RWPE1 (cell line): ENCODE results near the gene FDXR.
"Not testable (repeated sequence)": the region's sequence is repeated elsewhere in the genome, so short reads cannot be mapped to it uniquely, and the experiment has no call there.

Source experiments
- CTCF ChIA-PET: fragments of 350-600 bp; sonication (Branson Sonifier 250); formaldehyde crosslinking; extraction: SDS; loops from one replicate; lab custom pipeline; 2021; lab: Yijun Ruan, JAX
- POLR2A ChIA-PET: fragments of 400-600 bp; formaldehyde crosslinking; extraction: SDS; loops from one replicate; lab custom pipeline; 2020; ENCODE audit warnings: antibody characterized with exemption; ENCODE audit not compliant: low non-redundant PET; lab: Yijun Ruan, JAX
- DNase-seq: peaks from one replicate; pipeline ENCODE4 v3.0.0; 2012; ENCODE audit warnings: low spot score
- H3K27ac ChIP-seq: fragments of 450-650 bp; 2 replicates; pipeline ENCODE4 v1.5.1; 2017
- CTCF ChIP-seq: fragments of 450-650 bp; conservative IDR thresholded peaks from 2 replicates; pipeline ENCODE4 v1.5.1; 2017; ENCODE audit warnings: low read depth, mild to moderate bottlenecking

FDXR gene

DNA sequence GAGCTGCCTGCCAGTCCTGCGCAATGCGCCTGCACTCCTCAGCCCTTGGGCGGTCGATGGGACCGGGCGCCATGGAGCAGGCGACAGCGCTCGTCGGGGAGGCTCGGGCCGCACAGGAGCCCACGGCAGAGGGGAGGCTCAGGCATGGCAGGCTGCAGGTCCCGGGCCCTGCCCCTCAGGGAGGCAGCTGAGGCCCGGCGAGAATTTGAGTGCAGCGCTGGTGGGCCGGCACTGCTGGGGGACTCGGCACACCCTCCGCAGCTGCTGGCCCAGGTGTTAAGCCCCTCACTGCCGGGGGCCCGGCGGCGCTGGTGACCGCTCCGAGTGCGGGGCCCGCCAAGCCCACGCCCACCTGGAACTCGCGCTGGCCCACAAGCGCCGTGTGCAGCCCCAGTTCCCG is 34.2 kb upstream of the FDXR start:
- ChIA-PET CTCF (interaction anchor here (1.6 kb wide), 1 partner anchor 51 kb away, joined by 4 read pairs; no protein-coding TSS in a partner anchor), POLR2A (no interaction called here)
- TF ChIP-seq CTCF = no peak

DNA sequence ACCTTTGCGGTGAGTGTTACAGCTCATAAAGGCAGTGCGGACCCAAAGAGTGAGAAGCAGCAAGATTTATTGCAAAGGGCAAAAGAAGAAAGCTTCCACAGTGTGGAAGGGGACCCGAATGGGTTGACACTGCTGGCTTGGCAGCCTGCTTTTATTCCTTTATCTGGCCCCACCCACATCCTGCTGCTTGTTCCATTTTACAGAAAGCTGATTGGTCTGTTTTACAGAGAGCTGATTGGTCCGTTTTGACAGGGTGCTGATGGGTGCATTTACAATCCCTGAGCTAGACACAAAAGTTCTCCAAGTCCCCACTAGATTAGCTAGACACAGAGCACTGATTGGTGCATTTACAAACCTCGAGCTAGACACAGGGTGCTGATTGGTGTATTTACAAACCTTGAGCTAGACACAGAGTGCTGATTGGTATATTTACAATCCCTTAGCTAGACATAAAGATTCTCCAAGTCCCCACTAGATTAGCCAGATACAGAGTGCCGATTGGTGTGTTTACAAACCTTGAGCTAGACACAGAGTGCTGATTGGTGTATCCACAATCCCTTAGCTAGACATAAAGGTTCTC is 33.5 kb upstream of the FDXR start:
- H3K27ac ChIP-seq, DNase-seq, POLR2A ChIA-PET: not testable (repeated sequence)
- CTCF ChIA-PET = interaction anchor here (0.6 to 1.6 kb wide), 3 partner anchors 10 to 55 kb away, joined by 3 to 6 read pairs (median 4); no protein-coding TSS in a partner anchor

More for the DNA sequence above, 34.2 kb upstream of the FDXR start:
- H3K27ac ChIP-seq = no peak overlapping the region
- DNase-seq = no peak

DNA sequence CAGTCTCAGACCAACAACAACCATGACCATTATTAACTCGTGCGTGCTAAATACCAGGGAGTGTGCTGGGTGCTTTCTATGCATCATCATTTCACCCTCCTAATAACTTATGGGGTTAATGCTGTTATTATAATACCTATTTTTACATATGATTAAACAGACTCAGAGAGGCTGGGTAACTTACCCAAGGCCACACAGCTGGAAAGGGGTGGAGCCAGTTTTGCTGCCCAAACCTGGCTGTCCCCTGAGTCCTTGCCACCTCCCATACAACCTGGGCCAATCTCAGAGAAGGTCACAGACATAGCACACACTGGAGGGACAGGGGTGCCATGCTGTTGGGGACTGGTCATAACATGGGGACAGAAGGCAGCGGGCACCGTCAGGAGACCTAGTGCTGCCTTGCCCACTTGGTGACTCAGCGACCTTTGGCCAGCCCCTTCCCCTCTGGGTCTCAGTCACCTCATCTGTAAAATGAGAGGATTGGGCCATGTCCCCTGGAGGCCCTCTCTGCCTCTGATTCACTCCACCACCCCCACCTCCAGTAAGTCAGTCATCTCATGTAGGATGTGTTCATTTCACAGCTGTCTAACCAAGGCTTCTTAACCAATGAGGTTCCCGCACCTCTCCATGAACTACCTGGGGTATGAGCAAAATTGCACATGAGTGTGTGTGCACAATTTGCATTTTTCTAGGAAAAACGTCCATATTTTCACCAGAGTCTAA is 32.1 kb upstream of the FDXR start:
- CTCF ChIA-PET = no interaction called here
- POLR2A ChIA-PET = no interaction called here
- no peak for TF ChIP-seq CTCF
- H3K27ac ChIP-seq = no peak overlapping the region
- DNase-seq = no peak

DNA sequence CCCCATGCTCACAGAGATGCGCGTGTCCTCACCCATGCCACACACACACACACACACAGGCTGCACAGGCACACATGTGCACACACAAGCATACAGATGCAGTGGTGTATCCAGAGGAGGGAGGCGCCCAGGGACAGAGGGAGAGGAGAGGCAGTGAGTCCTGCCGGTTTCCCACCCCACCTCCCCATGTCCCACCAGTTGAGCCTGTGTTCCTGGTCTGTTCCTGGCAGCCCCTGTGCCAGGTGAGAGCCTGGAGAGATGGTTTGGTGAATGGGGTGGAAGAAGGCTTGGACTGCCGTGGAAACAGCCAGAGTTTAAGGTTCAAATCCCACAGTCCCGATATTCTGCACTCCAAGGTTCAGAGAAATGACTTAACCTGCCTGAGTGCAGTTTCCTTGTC is 30.9 kb upstream of the FDXR start:
- ChIA-PET POLR2A (no interaction called here), CTCF (interaction anchor here (0.7 kb wide), 1 partner anchor 172 kb away, joined by 3 read pairs; no protein-coding TSS in a partner anchor)
- no peak for DNase-seq
- TF ChIP-seq CTCF = no peak
- no peak overlapping the region for H3K27ac ChIP-seq

- DNase-seq = no peak
- CTCF ChIA-PET = interaction anchor here (0.6 to 1.2 kb wide), 2 partner anchors 21 to 97 kb away, joined by 3 read pairs; partner anchors contain the start of gene OTOP2
- no peak overlapping the region for H3K27ac ChIP-seq
- POLR2A ChIA-PET = no interaction called here
- TF ChIP-seq CTCF = no peak
These were observed 30.2 kb upstream of the FDXR start for GRCh38 chr17:74903034-74903433.

- ChIA-PET CTCF (interaction anchor here (1.2 kb wide), 1 partner anchor 22 kb away, joined by 3 read pairs; the partner anchor contains the start of gene OTOP2), POLR2A (no interaction called here)
- no peak overlapping the region for H3K27ac ChIP-seq
- no peak for TF ChIP-seq CTCF
- DNase-seq = no peak
These were observed 28.8 kb upstream of the FDXR start for GRCh38 chr17:74901353-74902135.
